HG03280 (cell line): ENCODE results near the gene KISS1.
"Not testable (repeated sequence)": the region's sequence is repeated elsewhere in the genome, so short reads cannot be mapped to it uniquely, and the experiment has no call there.

Source experiments
- ATAC-seq: cut with Tn5 transposase; IDR thresholded peaks from one replicate; pipeline ENCODE4 v1.9.1; 2021; ENCODE audit warnings: mild to moderate bottlenecking, moderate library complexity; ENCODE audit not compliant: unreplicated experiment

KISS1 gene, protein sequence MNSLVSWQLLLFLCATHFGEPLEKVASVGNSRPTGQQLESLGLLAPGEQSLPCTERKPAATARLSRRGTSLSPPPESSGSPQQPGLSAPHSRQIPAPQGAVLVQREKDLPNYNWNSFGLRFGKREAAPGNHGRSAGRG

GRCh38 chr1:204196068-204196795 is at the start of gene KISS1:
Gene KISS1 (minus strand): TSS chr1:204196491. CDS start chr1:204192876, 3,615 bp downstream.
- ATAC-seq: no peak

DNA sequence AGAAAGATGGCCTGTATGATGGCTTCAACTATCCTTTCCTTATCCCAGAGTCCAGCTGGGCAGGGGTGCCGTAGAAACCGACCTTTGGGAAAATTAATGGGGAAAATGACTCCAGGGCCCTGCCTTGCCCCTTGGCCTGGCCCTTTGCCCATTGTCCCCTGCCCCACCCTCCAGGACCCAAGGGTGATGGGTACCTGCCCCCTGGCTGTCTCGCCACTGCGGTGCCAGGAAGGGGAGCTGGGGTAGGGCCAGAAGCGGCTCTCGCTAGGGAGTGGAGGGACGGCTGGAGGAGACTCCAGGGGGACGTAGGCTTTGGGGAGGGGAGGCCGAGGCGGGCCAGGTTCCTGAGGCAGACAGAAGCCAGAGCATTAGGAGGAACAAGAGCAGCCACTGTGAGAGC is 46.6 kb upstream of the KISS1 start:
- ATAC-seq: no peak

DNA sequence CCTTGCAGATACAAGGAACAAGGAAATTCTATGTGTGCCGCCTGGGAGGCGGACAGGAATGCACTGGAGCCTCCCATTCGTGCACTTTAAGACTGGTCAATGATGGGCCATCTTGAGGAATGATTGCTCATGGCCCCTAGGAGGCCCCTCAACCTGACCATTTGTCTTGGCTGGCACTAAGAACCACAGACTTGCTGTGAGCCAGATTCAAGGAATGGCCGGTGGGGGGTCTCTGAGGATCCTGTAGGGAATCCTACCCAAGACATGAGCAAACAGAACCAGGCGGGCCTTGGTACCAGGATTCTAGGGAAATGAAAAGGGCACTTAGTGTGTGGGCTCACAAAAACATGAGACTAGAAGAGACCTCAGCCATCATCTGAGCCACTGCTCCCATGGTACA is 45.6 kb upstream of the KISS1 start:
- ATAC-seq: no peak

DNA sequence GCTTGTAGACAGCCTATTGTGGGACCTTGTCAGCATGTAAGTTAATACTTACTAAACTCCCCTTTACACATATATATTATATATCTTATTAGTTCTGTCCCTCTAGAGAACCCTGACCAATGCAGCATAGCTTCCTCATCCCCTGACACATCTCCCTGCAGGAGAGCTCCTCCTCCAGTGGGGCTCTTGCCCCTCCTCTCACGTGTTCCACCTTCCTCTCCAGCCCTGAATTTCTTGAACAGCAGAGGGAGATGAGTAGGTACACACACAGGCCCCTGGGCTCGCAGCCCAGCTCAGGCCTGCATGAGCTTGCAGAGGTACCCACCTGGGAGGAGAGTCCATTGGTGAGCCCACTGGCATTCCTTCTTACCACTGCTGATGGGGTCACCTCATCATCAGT is 44.8 kb upstream of the KISS1 start:
- no peak for ATAC-seq

- no peak for ATAC-seq
Observed at GRCh38 chr1:204240233-204240632, 43.9 kb upstream of the KISS1 start.

GRCh38 chr1:204239401-204239800 is 43.1 kb upstream of the KISS1 start:
- not testable (repeated sequence) for ATAC-seq

DNA sequence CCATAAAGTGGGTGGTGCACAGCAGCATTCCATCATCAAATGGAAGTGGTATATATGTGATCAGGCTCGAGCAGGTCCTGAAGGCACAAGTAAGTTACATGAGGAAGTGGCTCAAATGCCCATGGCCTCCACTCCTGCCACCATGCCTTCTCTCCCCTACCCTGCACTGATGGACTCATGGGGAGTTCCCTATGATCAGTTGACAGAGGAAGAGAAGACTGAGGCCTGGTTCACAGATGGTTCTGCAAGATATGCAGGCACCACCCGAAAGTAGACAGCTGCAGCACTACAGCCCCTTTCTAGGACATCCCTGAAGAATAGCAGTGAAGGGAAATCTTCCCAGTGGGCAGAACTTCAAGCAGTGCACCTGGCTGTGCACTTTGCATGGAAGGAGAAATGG is 42.2 kb upstream of the KISS1 start:
- ATAC-seq: not testable (repeated sequence)

- ATAC-seq: not testable (repeated sequence)
Observed at GRCh38 chr1:204237515-204237914, 41.2 kb upstream of the KISS1 start.

DNA sequence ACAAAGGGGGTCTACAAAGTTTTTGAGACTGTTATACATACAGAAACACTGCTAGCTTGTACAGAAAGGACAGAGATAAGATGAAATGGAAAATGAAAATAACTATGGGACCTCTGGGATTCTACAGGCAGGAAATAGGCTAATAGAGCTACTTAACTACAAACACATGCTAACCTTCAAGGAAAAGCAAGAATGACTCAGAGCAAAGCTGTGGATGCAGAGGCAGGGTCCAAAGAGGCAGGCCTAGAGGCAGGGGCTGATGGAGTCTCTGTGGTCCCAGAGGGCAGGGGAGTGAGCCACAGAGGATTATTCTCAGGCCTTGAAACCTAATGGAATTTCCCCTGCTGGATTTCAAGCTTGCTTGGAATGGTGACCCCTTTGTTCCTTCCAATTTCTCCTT is 36.2 kb upstream of the KISS1 start:
- ATAC-seq: no peak

DNA sequence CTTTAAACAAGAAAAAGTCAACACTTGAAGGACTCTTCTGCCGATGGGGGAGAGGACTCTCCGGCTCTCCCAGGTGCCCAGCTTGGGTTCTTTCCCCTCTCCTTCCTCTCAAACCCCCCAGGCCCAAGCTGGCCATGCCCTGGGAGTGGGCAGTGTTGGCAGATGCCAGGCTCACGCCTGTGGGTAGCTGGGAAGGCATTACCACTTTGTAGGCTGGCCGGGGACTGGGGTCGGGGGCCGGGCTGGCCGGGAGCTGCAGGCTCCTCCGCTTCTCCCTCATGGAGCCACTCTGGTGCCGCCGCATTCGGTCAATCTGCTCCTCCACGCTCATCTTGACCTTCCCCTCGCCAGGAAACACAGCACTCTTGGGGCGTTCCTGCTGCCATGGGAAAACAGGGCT is 33.9 kb upstream of the KISS1 start:
- no peak for ATAC-seq

GRCh38 chr1:204228896-204229295 is 32.6 kb upstream of the KISS1 start:
- ATAC-seq: no peak

- no peak for ATAC-seq
Observed at GRCh38 chr1:204227996-204228785, 31.9 kb upstream of the KISS1 start.

- no peak for ATAC-seq
Observed at GRCh38 chr1:204227351-204227750, 31.1 kb upstream of the KISS1 start.

DNA sequence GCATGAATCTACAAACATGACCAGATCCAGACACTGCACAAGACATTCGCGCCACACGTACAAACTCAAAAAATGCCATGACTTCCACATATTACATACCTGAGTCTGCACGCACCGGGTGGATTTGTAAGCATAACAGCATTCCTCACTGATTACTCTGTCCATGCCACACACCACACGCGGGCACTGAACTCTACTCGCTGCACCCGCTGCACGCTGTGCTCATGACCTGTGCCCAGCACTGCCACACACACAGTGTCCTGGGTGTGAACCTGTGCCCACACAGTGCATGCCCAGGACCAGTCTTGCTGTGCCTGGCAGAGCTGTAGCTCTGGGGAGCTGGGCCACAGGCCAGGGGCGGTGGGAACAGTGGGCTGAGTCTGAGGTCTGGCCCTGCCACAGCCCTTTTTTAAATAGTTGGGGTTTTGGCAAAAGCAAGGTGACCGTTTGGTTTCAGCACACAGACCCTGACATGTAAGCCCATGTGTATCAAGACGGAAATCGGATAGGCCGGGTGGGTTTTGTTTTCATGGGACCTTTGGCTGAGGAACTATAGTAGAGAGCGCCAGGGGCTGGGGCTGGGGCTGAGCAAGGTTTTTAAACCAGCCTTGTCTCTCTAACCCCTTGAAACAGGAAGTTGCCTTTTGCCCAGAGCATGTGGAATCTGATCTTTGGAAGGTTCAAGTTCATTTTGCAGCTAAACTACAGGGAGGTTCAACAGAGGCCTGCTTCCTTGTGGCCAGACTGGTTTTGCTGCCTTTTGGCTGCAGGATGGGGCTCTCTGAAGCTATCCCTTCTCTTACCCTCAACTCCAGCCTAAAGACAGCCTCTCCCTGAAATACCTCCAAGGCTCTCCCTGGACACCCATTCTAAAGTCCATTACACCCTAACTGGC is 29.8 kb upstream of the KISS1 start:
- ATAC-seq: no peak

GRCh38 chr1:204224655-204225054 is 28.4 kb upstream of the KISS1 start:
- ATAC-seq: no peak

GRCh38 chr1:204223129-204223860 is 27.0 kb upstream of the KISS1 start:
- no peak for ATAC-seq

DNA sequence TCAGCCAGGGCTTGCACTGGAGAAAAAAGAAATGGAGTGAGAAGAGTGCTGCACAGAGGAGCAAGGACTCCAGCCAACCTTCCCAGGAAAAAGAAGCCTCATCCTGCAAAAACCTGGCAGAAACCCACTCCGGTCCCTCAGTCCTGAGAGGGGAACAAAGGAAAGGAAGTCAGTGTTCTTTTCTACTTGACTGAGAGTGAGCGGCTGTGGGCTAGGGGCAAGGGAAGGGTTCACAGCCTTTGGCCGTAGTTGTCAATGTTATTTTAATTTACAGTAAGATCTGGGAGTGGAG is 26.4 kb upstream of the KISS1 start:
- no peak for ATAC-seq

GRCh38 chr1:204222006-204222763 is 25.9 kb upstream of the KISS1 start:
- no peak for ATAC-seq

DNA sequence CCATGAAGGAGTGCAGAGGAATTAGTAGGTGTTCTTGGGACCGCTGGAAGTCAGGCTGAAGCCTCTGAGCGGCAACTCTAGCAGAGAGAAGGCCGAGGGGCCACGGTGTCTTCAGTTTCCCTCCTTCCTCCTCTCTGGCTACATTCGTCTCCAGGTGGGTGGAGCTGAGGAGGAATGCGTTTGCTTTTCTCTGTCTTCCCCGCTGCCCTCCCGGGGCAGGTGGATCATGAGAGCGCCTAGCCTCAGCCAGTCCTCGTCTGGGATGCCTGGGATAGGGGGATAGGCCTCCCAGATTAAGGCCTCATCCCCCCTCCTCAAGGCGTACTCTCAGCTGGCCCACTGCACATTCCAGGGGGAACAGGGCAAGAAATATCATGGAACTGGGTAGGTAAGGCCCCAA is 25.0 kb upstream of the KISS1 start:
- ATAC-seq: no peak
